Measurements from ENCODE around the gene BTBD19. TPM values are rescaled to one million over a fixed set of nuclear protein-coding genes. Genes with fewer than 3 reads are reported as not detected.

BTBD19 gene
- polyA plus RNA-seq, 4 donors: 1.1 to 14.7 (median 1.7) TPM

GRCh38 chr1:44860891-44861425 lies 52.6 kb downstream of the BTBD19 start:
- no peak for DNase-seq
- 60 to 90% (median 88%) methylated on average over 1 of the region's 1 CpG for WGBS, 3 donors
- no peaks in the 10 kb centered on the region for H3K4me1 ChIP-seq (ENCODE audit: control insufficient read depth in 3 of 3, insufficient read depth in 2 of 3, low read depth in 1 of 3, low read length in 2 of 3)
- H3K27ac ChIP-seq (ENCODE audit: low read depth in 1 of 3, low read length in 2 of 3): no peak overlapping the region
- H3K9me3 ChIP-seq (ENCODE audit: control insufficient read depth in 2 of 2, insufficient read depth in 1 of 2, low read depth in 1 of 2, low read length in 1 of 2): no peaks in the 10 kb centered on the region
- no peaks in the 10 kb centered on the region for H3K27me3 ChIP-seq (ENCODE audit: control insufficient read depth in 3 of 3, insufficient read depth in 3 of 3, low read length in 3 of 3)
- FAIRE-seq: no peak
- peaks cover 0 to 16% (median 0%) of the 10 kb centered on the region in 3 donors for H3K36me3 ChIP-seq (ENCODE audit: control insufficient read depth in 3 of 3, insufficient read depth in 2 of 3, low read depth in 1 of 3, low read length in 3 of 3)
- H3K4me3 ChIP-seq (ENCODE audit: low read depth in 1 of 3, low read length in 3 of 3): no peak overlapping the region

GRCh38 chr1:44862829-44863401 lies 54.6 kb downstream of the BTBD19 start:
- 92 to 96% (median 96%) methylated on average over 5 of the region's 5 CpGs for WGBS, 3 donors

More at GRCh38 chr1:44862829-44863401, 54.6 kb downstream of the BTBD19 start:
- Histone ChIP-seq H3K27me3 (ENCODE audit: control insufficient read depth in 3 of 3, insufficient read depth in 3 of 3, low read length in 3 of 3) (no peaks in the 10 kb centered on the region), H3K4me3 (ENCODE audit: low read depth in 1 of 3, low read length in 3 of 3) (no peak overlapping the region), H3K4me1 (ENCODE audit: control insufficient read depth in 3 of 3, insufficient read depth in 2 of 3, low read depth in 1 of 3, low read length in 2 of 3) (no peaks in the 10 kb centered on the region), H3K27ac (ENCODE audit: low read depth in 1 of 3, low read length in 2 of 3) (no peak overlapping the region), H3K36me3 (ENCODE audit: control insufficient read depth in 3 of 3, insufficient read depth in 2 of 3, low read depth in 1 of 3, low read length in 3 of 3) (peaks cover 0 to 15% (median 3%) of the 10 kb centered on the region in 3 donors), H3K9me3 (ENCODE audit: control insufficient read depth in 2 of 2, insufficient read depth in 1 of 2, low read depth in 1 of 2, low read length in 1 of 2) (no peaks in the 10 kb centered on the region)
- no peak for FAIRE-seq
- no peak for DNase-seq

Other genes with a start within 250 kb of the BTBD19 start
- gene TMEM53, start 134.0 kb upstream of the BTBD19 start, polyA plus RNA-seq: 10 to 100 TPM; 16.6 to 27.2 (median 22.8) TPM
- gene ARMH1, start 133.8 kb upstream of the BTBD19 start, polyA plus RNA-seq: 1 to 10 TPM; 2.1 to 6.5 (median 3.4) TPM
- not detected for gene RNU5D-1, start 77.4 kb upstream of the BTBD19 start, polyA plus RNA-seq
- gene KIF2C, start 68.7 kb upstream of the BTBD19 start, polyA plus RNA-seq: 10 to 100 TPM in 2 of 4 donors, 1 to 10 TPM in 2; 1.1 to 17.7 (median 6.5) TPM
- gene RPS8, start 33.0 kb upstream of the BTBD19 start, polyA plus RNA-seq: 1,000 to 10,000 TPM; 1,153 to 3,026 (median 2,284) TPM
- 10 to 100 TPM in 2 of 4 donors, 1 to 10 TPM in 2; 7.4 to 33.0 (median 14.8) TPM for gene BEST4, start 20.4 kb upstream of the BTBD19 start, polyA plus RNA-seq
- 10 to 100 TPM in 2 of 4 donors, 1 to 10 TPM in 2; 5.4 to 16.7 (median 10.6) TPM for gene PLK3, start 8.1 kb upstream of the BTBD19 start, polyA plus RNA-seq
- under 1 TPM in 2 of 4 donors, not detected in 2; 0.46 to 0.75 TPM for gene DYNLT4, start 1.2 kb upstream of the BTBD19 start, polyA plus RNA-seq
- 1 to 10 TPM in 1 of 4 donors, under 1 TPM in 3; 0.27 to 3.2 (median 0.36) TPM for gene PTCH2, start 34.7 kb downstream of the BTBD19 start, polyA plus RNA-seq
- 10 to 100 TPM in 2 of 4 donors, 1 to 10 TPM in 2; 5.6 to 19.4 (median 12.5) TPM for gene EIF2B3, start 178.1 kb downstream of the BTBD19 start, polyA plus RNA-seq
- 100 to 1,000 TPM in 2 of 4 donors, 10 to 100 TPM in 2; 54.2 to 148 (median 81.9) TPM for gene HECTD3, start 202.8 kb downstream of the BTBD19 start, polyA plus RNA-seq
- gene UROD, start 203.7 kb downstream of the BTBD19 start, polyA plus RNA-seq: 10 to 100 TPM; 52.1 to 85.4 (median 73.8) TPM